GM23338 (cell line): Measurements from ENCODE around the gene A2ML1. TPM values are rescaled to one million over a fixed set of nuclear protein-coding genes. Genes with fewer than 3 reads are reported as not detected.

Source experiments
- ATAC-seq: fragments of 200-7000 bp; cut with Tn5 transposase; 3 replicates; pipeline ENCODE4 v1.9.1; 2020
- DNase-seq: peaks from one replicate; pipeline ENCODE4 v3.0.0-alpha.2; 2015; ENCODE audit warnings: low spot score
- H2AFZ ChIP-seq: fragments of 200-600 bp; sonication (generic); 2 replicates; pipeline ENCODE4 v1.8.0; 2016; ENCODE audit warnings: antibody characterized with exemption, mild to moderate bottlenecking, moderate library complexity
- H3F3A ChIP-seq: fragments of 200-600 bp; sonication (generic); replicated peaks from 2 replicates; pipeline ENCODE4 v1.8.0; 2017; ENCODE audit warnings: antibody characterized with exemption, mixed run types, low read depth
- H3K27ac ChIP-seq: fragments of 200-600 bp; sonication (generic); 2 replicates; pipeline ENCODE4 v1.6.1; 2016; ENCODE audit warnings: low read depth
- H3K27me3 ChIP-seq: fragments of 200-600 bp; sonication (generic); 2 replicates; pipeline ENCODE4 v1.8.0; 2016; ENCODE audit warnings: mild to moderate bottlenecking, mixed run types, moderate library complexity; ENCODE audit not compliant: insufficient read depth
- H3K36me3 ChIP-seq: fragments of 200-600 bp; sonication (generic); 2 replicates; pipeline ENCODE4 v1.8.0; 2016; ENCODE audit warnings: mild to moderate bottlenecking; ENCODE audit not compliant: insufficient read depth
- H3K4me1 ChIP-seq: fragments of 200-600 bp; sonication (generic); 2 replicates; pipeline ENCODE4 v1.8.0; 2016; ENCODE audit warnings: mild to moderate bottlenecking, moderate library complexity; ENCODE audit not compliant: insufficient read depth
- H3K4me2 ChIP-seq: fragments of 200-600 bp; sonication (generic); 2 replicates; pipeline ENCODE4 v1.7.1; 2017; ENCODE audit warnings: mixed run types
- H3K4me3 ChIP-seq: fragments of 200-600 bp; sonication (generic); 2 replicates; pipeline ENCODE4 v1.6.1; 2016; ENCODE audit warnings: mixed run types
- H3K79me2 ChIP-seq: fragments of 200-600 bp; sonication (generic); replicated peaks from 2 replicates; pipeline ENCODE4 v1.8.0; 2017; ENCODE audit warnings: mild to moderate bottlenecking; ENCODE audit not compliant: insufficient read depth
- H3K9me2 ChIP-seq: fragments of 200-600 bp; sonication (generic); 2 replicates; pipeline ENCODE4 v1.8.0; 2017; ENCODE audit not compliant: insufficient read depth
- H4K20me1 ChIP-seq: fragments of 200-600 bp; sonication (generic); replicated peaks from 2 replicates; pipeline ENCODE4 v1.8.0; 2017; ENCODE audit warnings: mild to moderate bottlenecking; ENCODE audit not compliant: insufficient read depth
- H3K27ac Mint-ChIP-seq: 2 replicates; pipeline ENCODE4 v1.8.0; 2020; ENCODE audit warnings: inconsistent platforms, mild to moderate bottlenecking, moderate library complexity, mixed read lengths
- H3K27me3 Mint-ChIP-seq: 3 replicates; pipeline ENCODE4 v1.8.0; 2022; ENCODE audit warnings: low read depth, mild to moderate bottlenecking, moderate library complexity, mixed read lengths, inconsistent platforms; ENCODE audit not compliant: insufficient read depth, poor library complexity
- H3K36me3 Mint-ChIP-seq: 3 replicates; pipeline ENCODE4 v1.8.0; 2021; ENCODE audit warnings: low read depth, mild to moderate bottlenecking, inconsistent platforms, moderate library complexity, mixed read lengths
- H3K4me1 Mint-ChIP-seq: 3 replicates; pipeline ENCODE4 v1.8.0; 2020; ENCODE audit warnings: mild to moderate bottlenecking, inconsistent platforms, mixed read lengths
- H3K4me3 Mint-ChIP-seq: 3 replicates; pipeline ENCODE4 v1.8.0; 2021; ENCODE audit warnings: moderate library complexity, mild to moderate bottlenecking, inconsistent platforms, mixed read lengths
- H3K9me3 Mint-ChIP-seq: 3 replicates; pipeline ENCODE4 v1.8.0; 2020; ENCODE audit warnings: moderate library complexity, mild to moderate bottlenecking, inconsistent platforms, mixed read lengths
- CREB1 ChIP-seq: fragments of 250-450 bp; sonication (Bioruptor Pico); IDR thresholded peaks from 2 replicates; pipeline ENCODE4 v1.5.0; 2020; ENCODE audit warnings: low read depth, mild to moderate bottlenecking, moderate library complexity
- EZH2 ChIP-seq: fragments of 200-600 bp; sonication (generic); IDR thresholded peaks from one replicate; pipeline ENCODE4 v1.8.0; 2017; ENCODE audit warnings: antibody characterized with exemption, mild to moderate bottlenecking, low read depth; ENCODE audit not compliant: unreplicated experiment
- JUNB ChIP-seq: IDR thresholded peaks from one replicate; pipeline ENCODE4 v1.6.1; 2016; ENCODE audit warnings: antibody characterized with exemption; ENCODE audit not compliant: unreplicated experiment
- POLR2AphosphoS5 ChIP-seq: IDR thresholded peaks from 2 replicates; pipeline ENCODE4 v1.6.1; 2016; ENCODE audit warnings: antibody characterized with exemption, low read depth
- REST ChIP-seq: IDR thresholded peaks from one replicate; pipeline ENCODE4 v1.6.1; 2018; ENCODE audit warnings: antibody characterized with exemption; ENCODE audit not compliant: unreplicated experiment
- STAT1 ChIP-seq: IDR thresholded peaks from one replicate; pipeline ENCODE4 v1.6.1; 2016; ENCODE audit warnings: antibody characterized with exemption; ENCODE audit not compliant: unreplicated experiment
- ZNF331 ChIP-seq: fragments of 250-450 bp; sonication (Bioruptor Pico); IDR thresholded peaks from 2 replicates; pipeline ENCODE4 v1.5.0; 2020; ENCODE audit warnings: low read depth, mild to moderate bottlenecking, moderate library complexity
- ZNF462 ChIP-seq: fragments of 250-450 bp; sonication (Bioruptor Pico); IDR thresholded peaks from 2 replicates; pipeline ENCODE4 v1.5.0; 2020; ENCODE audit warnings: mild to moderate bottlenecking, moderate library complexity
- polyA plus RNA-seq: library from polyadenylated mRNA; unstranded; fragments of >200 nt; fragmentation: Nextera tagmentation; extraction: Ambion mirVana; gene quantifications from 2 replicates; pipeline ENCODE4 v1.2.1, GENCODE V29; 2016
- total RNA-seq: library from RNA; depleted of rRNA; stranded (reverse); fragments of >200 nt; shearing (Covaris generic); gene quantifications from 2 replicates; pipeline ENCODE4 v1.2.3, GENCODE V29; 2014
- TF ChIP-seq, protein P1 (sequence below), 2 experiments: fragments of 200-600 bp in 1 of 2; sonication (generic) in 1 of 2; conservative IDR thresholded peaks; 2 replicates each; pipeline versions ENCODE4 v1.5.1 to v1.6.1; 2016 to 2017; ENCODE audit warnings: antibody characterized with exemption in 2 of 2, low read depth in 2 of 2, mild to moderate bottlenecking in 2 of 2, moderate library complexity in 1 of 2

The A2ML1 gene
- total and polyA plus RNA-seq, 2 experiments from 2014 or later = 3.8 to 6.0 TPM

DNA sequence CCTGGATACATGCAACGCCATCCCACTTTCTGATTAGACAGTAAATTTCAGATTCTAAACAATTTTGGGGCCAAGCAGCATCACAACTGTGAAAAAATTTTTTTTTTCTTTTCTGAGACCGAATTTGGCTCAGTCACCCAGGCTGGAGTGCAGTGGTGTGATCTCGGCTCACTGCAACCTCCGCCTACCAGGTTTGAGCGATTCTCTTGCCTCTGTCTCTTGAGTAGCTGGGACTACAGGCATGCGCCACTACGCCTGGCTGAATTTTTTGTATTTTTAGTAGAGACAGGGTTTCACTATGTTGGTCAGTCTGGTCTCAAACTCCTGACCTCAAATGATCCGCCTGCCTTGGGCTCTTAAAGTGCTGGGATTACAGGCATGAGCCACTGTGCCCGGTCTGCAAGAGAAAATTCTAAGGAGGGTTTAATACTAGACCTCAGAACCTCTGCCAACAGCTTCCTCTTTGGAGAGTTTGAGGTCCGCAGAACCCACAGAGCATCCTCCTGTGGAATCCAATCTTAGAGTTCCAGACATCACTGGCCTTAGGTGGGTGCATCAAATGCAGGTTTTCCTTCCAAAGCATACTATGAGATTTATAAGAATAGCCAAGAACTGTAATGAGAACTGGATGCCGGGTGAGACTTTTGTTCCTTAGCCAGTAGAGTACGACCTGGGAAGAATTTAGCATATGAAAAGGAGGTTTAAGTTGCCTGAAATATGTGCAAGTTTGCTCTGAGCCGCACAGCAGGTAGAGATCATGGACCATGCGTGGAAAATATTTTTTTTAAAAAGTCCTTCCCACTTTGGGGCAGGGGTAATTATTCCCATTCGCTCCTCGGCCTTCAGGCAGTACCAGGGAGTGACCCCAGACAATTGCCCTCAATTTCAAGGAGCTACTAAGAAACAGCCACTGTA, 84.1 kb downstream of the A2ML1 start:
- H3K4me1 ChIP-seq = peaks cover 41% of the 10 kb centered on the region
- Mint-ChIP-seq H3K27ac (peak overlapping the region; percentile 99), H3K27me3 (peaks cover 5% of the 10 kb centered on the region), H3K4me1 (peaks cover 53% of the 10 kb centered on the region), H3K36me3 (peaks cover 26% of the 10 kb centered on the region), H3K4me3 (peak overlapping the region; percentile 40), H3K9me3 (peaks cover 15% of the 10 kb centered on the region)
- H3K36me3 ChIP-seq = no peaks in the 10 kb centered on the region
- no peak overlapping the region for H3K4me3 ChIP-seq
- H3K79me2 ChIP-seq = no peaks in the 10 kb centered on the region
- ATAC-seq (peak; percentile 51), DNase-seq (peak; percentile 64)
- TF ChIP-seq, protein P1, sequence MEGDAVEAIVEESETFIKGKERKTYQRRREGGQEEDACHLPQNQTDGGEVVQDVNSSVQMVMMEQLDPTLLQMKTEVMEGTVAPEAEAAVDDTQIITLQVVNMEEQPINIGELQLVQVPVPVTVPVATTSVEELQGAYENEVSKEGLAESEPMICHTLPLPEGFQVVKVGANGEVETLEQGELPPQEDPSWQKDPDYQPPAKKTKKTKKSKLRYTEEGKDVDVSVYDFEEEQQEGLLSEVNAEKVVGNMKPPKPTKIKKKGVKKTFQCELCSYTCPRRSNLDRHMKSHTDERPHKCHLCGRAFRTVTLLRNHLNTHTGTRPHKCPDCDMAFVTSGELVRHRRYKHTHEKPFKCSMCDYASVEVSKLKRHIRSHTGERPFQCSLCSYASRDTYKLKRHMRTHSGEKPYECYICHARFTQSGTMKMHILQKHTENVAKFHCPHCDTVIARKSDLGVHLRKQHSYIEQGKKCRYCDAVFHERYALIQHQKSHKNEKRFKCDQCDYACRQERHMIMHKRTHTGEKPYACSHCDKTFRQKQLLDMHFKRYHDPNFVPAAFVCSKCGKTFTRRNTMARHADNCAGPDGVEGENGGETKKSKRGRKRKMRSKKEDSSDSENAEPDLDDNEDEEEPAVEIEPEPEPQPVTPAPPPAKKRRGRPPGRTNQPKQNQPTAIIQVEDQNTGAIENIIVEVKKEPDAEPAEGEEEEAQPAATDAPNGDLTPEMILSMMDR (conservative IDR thresholded peaks at IDR 0.05; ENCODE audit: low read depth in 2 of 2) = no peak
- TF ChIP-seq STAT1 = no peak
- TF ChIP-seq CREB1 (CRISPR knock-in tag) = no peak
- TF ChIP-seq EZH2 = no peak
- no peak for TF ChIP-seq REST
- TF ChIP-seq POLR2AphosphoS5 = no peak
- TF ChIP-seq JUNB = no peak
- TF ChIP-seq ZNF331 (CRISPR knock-in tag) = no peak
- TF ChIP-seq ZNF462 = no peak
- H4K20me1 ChIP-seq = no peaks in the 10 kb centered on the region
- peaks cover 6% of the 10 kb centered on the region; the same call in 1 of the 2 replicates for H3F3A ChIP-seq
- H3K27me3 ChIP-seq = no peaks in the 10 kb centered on the region
- peak overlapping the region; percentile 95 for H3K27ac ChIP-seq
- H3K4me2 ChIP-seq = peak overlapping the region; percentile 30; the same call in 1 of the 2 replicates
- H2AFZ ChIP-seq = no peak overlapping the region
- H3K9me2 ChIP-seq = no peaks in the 10 kb centered on the region
